Effector memory CD4-positive, alpha-beta T cell (primary cell): ENCODE data around the gene ZFAND2B.
A peak's percentile ranks its signal among the peaks of the same experiment; 100 is the strongest.

ENCODE experiments used
- DNase-seq, 3 donors: peaks; one replicate each; pipeline ENCODE4 v3.0.0-alpha.2; 2020
- H3K27ac ChIP-seq: 2 replicates; pipeline ENCODE4 v1.7.0; 2013; ENCODE audit warnings: mild to moderate bottlenecking, low read length, moderate library complexity; ENCODE audit not compliant: insufficient read depth, poor library complexity, severe bottlenecking
- H3K27me3 ChIP-seq: replicated peaks from 2 replicates; pipeline ENCODE4 v1.7.0; 2013; ENCODE audit warnings: mild to moderate bottlenecking, low read length; ENCODE audit not compliant: insufficient read depth, control insufficient read depth, poor library complexity, severe bottlenecking
- H3K36me3 ChIP-seq: 2 replicates; pipeline ENCODE4 v1.7.0; 2013; ENCODE audit warnings: mild to moderate bottlenecking, low read length, moderate library complexity; ENCODE audit not compliant: control insufficient read depth, insufficient read depth
- H3K4me1 ChIP-seq: 2 replicates; pipeline ENCODE4 v1.7.0; 2013; ENCODE audit warnings: low read length, mild to moderate bottlenecking; ENCODE audit not compliant: control insufficient read depth, insufficient read depth, poor library complexity, severe bottlenecking
- H3K4me3 ChIP-seq: 2 replicates; pipeline ENCODE4 v1.7.0; 2013; ENCODE audit warnings: low read length, low read depth, mild to moderate bottlenecking; ENCODE audit not compliant: insufficient read depth, poor library complexity, severe bottlenecking
- H3K9me3 ChIP-seq: 2 replicates; pipeline ENCODE4 v1.7.0; 2013; ENCODE audit warnings: mild to moderate bottlenecking, low read length, moderate library complexity; ENCODE audit not compliant: control insufficient read depth

The ZFAND2B gene

GRCh38 chr2:219167997-219168396 lies 38.6 kb upstream of the ZFAND2B start:
- H3K9me3 ChIP-seq = no peaks in the 10 kb centered on the region
- DNase-seq = no peak
- H3K4me3 ChIP-seq = no peak overlapping the region
- H3K36me3 ChIP-seq = peaks cover 12% of the 10 kb centered on the region
- H3K27ac ChIP-seq = no peak overlapping the region
- H3K27me3 ChIP-seq = no peaks in the 10 kb centered on the region
- H3K4me1 ChIP-seq = no peaks in the 10 kb centered on the region

GRCh38 chr2:219168526-219168925 lies 38.1 kb upstream of the ZFAND2B start:
- no peaks in the 10 kb centered on the region for H3K4me1 ChIP-seq
- no peak overlapping the region for H3K4me3 ChIP-seq
- H3K27me3 ChIP-seq = no peaks in the 10 kb centered on the region
- no peak overlapping the region for H3K27ac ChIP-seq
- DNase-seq = no peak
- H3K36me3 ChIP-seq = peaks cover 15% of the 10 kb centered on the region
- H3K9me3 ChIP-seq = no peaks in the 10 kb centered on the region

GRCh38 chr2:219168932-219169331 lies 37.6 kb upstream of the ZFAND2B start:
- no peaks in the 10 kb centered on the region for H3K9me3 ChIP-seq
- H3K27ac ChIP-seq = no peak overlapping the region
- no peak for DNase-seq
- H3K4me1 ChIP-seq = no peaks in the 10 kb centered on the region
- H3K36me3 ChIP-seq = peaks cover 20% of the 10 kb centered on the region
- no peak overlapping the region for H3K4me3 ChIP-seq
- H3K27me3 ChIP-seq = no peaks in the 10 kb centered on the region

- DNase-seq = no peak
- Histone ChIP-seq H3K4me1 (peaks cover 9% of the 10 kb centered on the region), H3K27ac (no peak within 1 kb of the TSS)
Measured at GRCh38 chr2:219169930-219170654, 36.5 kb upstream of the ZFAND2B start, which contains the start of gene SLC23A3. TSS of gene SLC23A3 (minus strand) at chr2:219170029. CDS start at chr2:219169984, 45 bp downstream.

GRCh38 chr2:219171231-219171651 lies 35.3 kb upstream of the ZFAND2B start:
- H3K4me1 ChIP-seq = peaks cover 18% of the 10 kb centered on the region
- no peak overlapping the region for H3K4me3 ChIP-seq
- H3K9me3 ChIP-seq = no peaks in the 10 kb centered on the region
- H3K36me3 ChIP-seq = peaks cover 31% of the 10 kb centered on the region
- no peaks in the 10 kb centered on the region for H3K27me3 ChIP-seq
- DNase-seq = peak in 1 of 3 donors; percentile 18
- no peak overlapping the region for H3K27ac ChIP-seq

More at GRCh38 chr2:219169930-219170654, 36.5 kb upstream of the ZFAND2B start, which contains the start of gene SLC23A3:
- Histone ChIP-seq H3K36me3 (peaks cover 31% of the 10 kb centered on the region), H3K4me3 (no peak within 1 kb of the TSS), H3K9me3 (no peaks in the 10 kb centered on the region), H3K27me3 (no peaks in the 10 kb centered on the region)

GRCh38 chr2:219172231-219173154 lies 34.1 kb upstream of the ZFAND2B start:
- peaks cover 31% of the 10 kb centered on the region for H3K36me3 ChIP-seq
- H3K4me3 ChIP-seq = no peak overlapping the region
- no peaks in the 10 kb centered on the region for H3K9me3 ChIP-seq
- H3K4me1 ChIP-seq = peaks cover 26% of the 10 kb centered on the region
- no peak for DNase-seq
- H3K27ac ChIP-seq = no peak overlapping the region
- no peaks in the 10 kb centered on the region for H3K27me3 ChIP-seq

GRCh38 chr2:219173176-219173575 lies 33.4 kb upstream of the ZFAND2B start:
- H3K9me3 ChIP-seq = no peaks in the 10 kb centered on the region
- peaks cover 31% of the 10 kb centered on the region for H3K36me3 ChIP-seq
- no peaks in the 10 kb centered on the region for H3K27me3 ChIP-seq
- H3K4me3 ChIP-seq = no peak overlapping the region
- H3K4me1 ChIP-seq = peaks cover 30% of the 10 kb centered on the region
- no peak overlapping the region for H3K27ac ChIP-seq
- DNase-seq = no peak

GRCh38 chr2:219174146-219174545 lies 32.4 kb upstream of the ZFAND2B start:
- H3K36me3 ChIP-seq = peaks cover 31% of the 10 kb centered on the region
- no peak overlapping the region for H3K27ac ChIP-seq
- no peak overlapping the region for H3K4me3 ChIP-seq
- DNase-seq = no peak
- H3K4me1 ChIP-seq = peaks cover 36% of the 10 kb centered on the region
- H3K9me3 ChIP-seq = no peaks in the 10 kb centered on the region
- no peaks in the 10 kb centered on the region for H3K27me3 ChIP-seq

GRCh38 chr2:219174801-219175200 lies 31.8 kb upstream of the ZFAND2B start:
- Histone ChIP-seq H3K27me3 (no peaks in the 10 kb centered on the region), H3K27ac (no peak overlapping the region), H3K4me1 (peaks cover 43% of the 10 kb centered on the region), H3K9me3 (no peaks in the 10 kb centered on the region), H3K4me3 (no peak overlapping the region), H3K36me3 (peaks cover 31% of the 10 kb centered on the region)
- no peak for DNase-seq

GRCh38 chr2:219175486-219175885 lies 31.1 kb upstream of the ZFAND2B start:
- H3K27ac ChIP-seq = no peak overlapping the region
- no peaks in the 10 kb centered on the region for H3K27me3 ChIP-seq
- no peak for DNase-seq
- peaks cover 43% of the 10 kb centered on the region for H3K4me1 ChIP-seq
- H3K36me3 ChIP-seq = peaks cover 36% of the 10 kb centered on the region
- H3K9me3 ChIP-seq = no peaks in the 10 kb centered on the region
- H3K4me3 ChIP-seq = peak overlapping the region; percentile 82
